Natural killer cell (primary cell): ENCODE data around the gene SERPINE2. TPM values are rescaled to one million over a fixed set of nuclear protein-coding genes. Genes with fewer than 3 reads are reported as not detected.
A peak's percentile ranks its signal among the peaks of the same experiment; 100 is the strongest.

Experiments used
- ATAC-seq, 3 donors: fragments of 150-1000 bp in 2 of 3; fragments of 200-7000 bp in 1 of 3; cut with Tn5 transposase; 1 replicate in 1 of 3; 2 replicates in 2 of 3; pipeline ENCODE4 v1.10.0; 2021; ENCODE audit warnings: mild to moderate bottlenecking in 2 of 3, moderate library complexity in 2 of 3
- DNase-seq, 2 donors: peaks; one replicate each; pipeline versions ENCODE4 v3.0.0 to v3.0.0-alpha.2; 2013 to 2021; ENCODE audit warnings: mixed read lengths in 1 of 2
- H3K27ac ChIP-seq: one replicate; pipeline ENCODE4 v1.5.1; 2013; ENCODE audit warnings: mild to moderate bottlenecking, low read length
- H3K27me3 ChIP-seq: one replicate; pipeline ENCODE4 v1.6.1; 2013; ENCODE audit warnings: low read length; ENCODE audit not compliant: control insufficient read depth, insufficient read depth
- H3K36me3 ChIP-seq: one replicate; pipeline ENCODE4 v1.6.1; 2013; ENCODE audit warnings: low read length; ENCODE audit not compliant: control insufficient read depth, insufficient read depth
- H3K4me1 ChIP-seq: one replicate; pipeline ENCODE4 v1.6.1; 2013; ENCODE audit warnings: low read length; ENCODE audit not compliant: control insufficient read depth, insufficient read depth
- H3K4me3 ChIP-seq: one replicate; pipeline ENCODE4 v1.5.1; 2013; ENCODE audit warnings: low read length
- H3K9me3 ChIP-seq: one replicate; pipeline ENCODE4 v1.6.1; 2013; ENCODE audit warnings: low read length; ENCODE audit not compliant: control insufficient read depth, insufficient read depth
- H3K27ac Mint-ChIP-seq, 2 donors: one replicate each; pipeline ENCODE4 v1.8.0; 2022; ENCODE audit warnings: mild to moderate bottlenecking in 2 of 2, mixed read lengths in 2 of 2, moderate library complexity in 1 of 2
- H3K27me3 Mint-ChIP-seq, 2 donors: one replicate each; pipeline ENCODE4 v1.8.0; 2022; ENCODE audit warnings: low read depth in 2 of 2, mixed read lengths in 2 of 2
- H3K36me3 Mint-ChIP-seq: one replicate; pipeline ENCODE4 v1.8.0; 2022; ENCODE audit warnings: mixed read lengths
- H3K4me1 Mint-ChIP-seq, 2 donors: one replicate each; pipeline ENCODE4 v1.8.0; 2022; ENCODE audit warnings: mixed read lengths in 2 of 2
- H3K4me3 Mint-ChIP-seq: one replicate; pipeline ENCODE4 v1.8.0; 2022; ENCODE audit warnings: mild to moderate bottlenecking, moderate library complexity, mixed read lengths
- H3K9me3 Mint-ChIP-seq, 2 donors: one replicate each; pipeline ENCODE4 v1.8.0; 2022; ENCODE audit warnings: mixed read lengths in 2 of 2
- WGBS: methylation state at CpG from one replicate; pipeline ENCODE4 v1.1.7; 2013; ENCODE audit warnings: missing lambda C conversion rate; ENCODE audit not compliant: insufficient coverage; 5-methylcytosine and 5-hydroxymethylcytosine counted together
- intact Hi-C: fragments of 100-400 bp; cut with micrococcal nuclease; formaldehyde crosslinking; loops from one replicate; pipeline ENCODE4 v1.14.2; 2022
- total RNA-seq, 4 donors: library from RNA; stranded (reverse); fragments of 120-200 nt in 1 of 4; gene quantifications; one replicate each; pipeline versions ENCODE4 v1.2.3 to v1.2.4, GENCODE V29; 2013 to 2022
- TF ChIP-seq, protein P1 (sequence below): fragments of 200-600 bp; IDR thresholded peaks from one replicate; pipeline ENCODE4 v1.8.0; 2022; ENCODE audit warnings: antibody characterized with exemption

The SERPINE2 gene, protein sequence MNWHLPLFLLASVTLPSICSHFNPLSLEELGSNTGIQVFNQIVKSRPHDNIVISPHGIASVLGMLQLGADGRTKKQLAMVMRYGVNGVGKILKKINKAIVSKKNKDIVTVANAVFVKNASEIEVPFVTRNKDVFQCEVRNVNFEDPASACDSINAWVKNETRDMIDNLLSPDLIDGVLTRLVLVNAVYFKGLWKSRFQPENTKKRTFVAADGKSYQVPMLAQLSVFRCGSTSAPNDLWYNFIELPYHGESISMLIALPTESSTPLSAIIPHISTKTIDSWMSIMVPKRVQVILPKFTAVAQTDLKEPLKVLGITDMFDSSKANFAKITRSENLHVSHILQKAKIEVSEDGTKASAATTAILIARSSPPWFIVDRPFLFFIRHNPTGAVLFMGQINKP
- total RNA-seq: 10 to 100 TPM in 1 of 3 donors, 1 to 10 TPM in 2; 3.5 to 14.6 (median 8.4) TPM
- 3.7 TPM for total RNA-seq (2013)

- Mint-ChIP-seq H3K27ac (peak within 1 kb of the TSS; percentile 22 to 71), H3K4me1 (peaks cover 21 to 28% of the 10 kb centered on the region in 2 donors), H3K27me3 (peaks cover 28 to 45% of the 10 kb centered on the region in 2 donors), H3K9me3 (no peaks in the 10 kb centered on the region), H3K36me3 (no peaks in the 10 kb centered on the region), H3K4me3 (peak within 1 kb of the TSS; percentile 95)
- intact Hi-C loops: no loop called here
- Histone ChIP-seq H3K9me3 (no peaks in the 10 kb centered on the region), H3K36me3 (no peaks in the 10 kb centered on the region), H3K4me3 (peak within 1 kb of the TSS; percentile 46), H3K4me1 (peaks cover 15% of the 10 kb centered on the region), H3K27me3 (peaks cover 6% of the 10 kb centered on the region), H3K27ac (no peak within 1 kb of the TSS)
- WGBS: under 1% methylated on average over 91 of the region's 91 CpGs
- TF ChIP-seq, protein P1, sequence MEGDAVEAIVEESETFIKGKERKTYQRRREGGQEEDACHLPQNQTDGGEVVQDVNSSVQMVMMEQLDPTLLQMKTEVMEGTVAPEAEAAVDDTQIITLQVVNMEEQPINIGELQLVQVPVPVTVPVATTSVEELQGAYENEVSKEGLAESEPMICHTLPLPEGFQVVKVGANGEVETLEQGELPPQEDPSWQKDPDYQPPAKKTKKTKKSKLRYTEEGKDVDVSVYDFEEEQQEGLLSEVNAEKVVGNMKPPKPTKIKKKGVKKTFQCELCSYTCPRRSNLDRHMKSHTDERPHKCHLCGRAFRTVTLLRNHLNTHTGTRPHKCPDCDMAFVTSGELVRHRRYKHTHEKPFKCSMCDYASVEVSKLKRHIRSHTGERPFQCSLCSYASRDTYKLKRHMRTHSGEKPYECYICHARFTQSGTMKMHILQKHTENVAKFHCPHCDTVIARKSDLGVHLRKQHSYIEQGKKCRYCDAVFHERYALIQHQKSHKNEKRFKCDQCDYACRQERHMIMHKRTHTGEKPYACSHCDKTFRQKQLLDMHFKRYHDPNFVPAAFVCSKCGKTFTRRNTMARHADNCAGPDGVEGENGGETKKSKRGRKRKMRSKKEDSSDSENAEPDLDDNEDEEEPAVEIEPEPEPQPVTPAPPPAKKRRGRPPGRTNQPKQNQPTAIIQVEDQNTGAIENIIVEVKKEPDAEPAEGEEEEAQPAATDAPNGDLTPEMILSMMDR: no peak
- peak; percentile 46 to 67 for DNase-seq
- peak; percentile 61 to 77 (median 63) for ATAC-seq
Measured at GRCh38 chr2:224039080-224039769, at the start of gene SERPINE2. Gene SERPINE2 (minus strand): TSS chr2:224039286. CDS start chr2:224001900, 37,386 bp downstream.

GRCh38 chr2:224086226-224086914, 47.3 kb upstream of the SERPINE2 start:
- no peaks in the 10 kb centered on the region for H3K4me1 ChIP-seq
- TF ChIP-seq, protein P1: no peak
- H3K27ac Mint-ChIP-seq: no peak overlapping the region
- H3K9me3 Mint-ChIP-seq: no peaks in the 10 kb centered on the region
- H3K27ac ChIP-seq: no peak overlapping the region
- no peaks in the 10 kb centered on the region for H3K4me1 Mint-ChIP-seq
- no peak overlapping the region for H3K4me3 ChIP-seq
- no peaks in the 10 kb centered on the region for H3K9me3 ChIP-seq
- DNase-seq (no peak), ATAC-seq (no peak)
- WGBS: 100% methylated on average over 1 of the region's 3 CpGs
- intact Hi-C loops: no loop called here
- H3K36me3 ChIP-seq: no peaks in the 10 kb centered on the region
- no peaks in the 10 kb centered on the region for H3K36me3 Mint-ChIP-seq
- H3K27me3 ChIP-seq: no peaks in the 10 kb centered on the region
- H3K4me3 Mint-ChIP-seq: no peak overlapping the region
- H3K27me3 Mint-ChIP-seq: peaks cover 7 to 17% of the 10 kb centered on the region in 2 donors

DNA sequence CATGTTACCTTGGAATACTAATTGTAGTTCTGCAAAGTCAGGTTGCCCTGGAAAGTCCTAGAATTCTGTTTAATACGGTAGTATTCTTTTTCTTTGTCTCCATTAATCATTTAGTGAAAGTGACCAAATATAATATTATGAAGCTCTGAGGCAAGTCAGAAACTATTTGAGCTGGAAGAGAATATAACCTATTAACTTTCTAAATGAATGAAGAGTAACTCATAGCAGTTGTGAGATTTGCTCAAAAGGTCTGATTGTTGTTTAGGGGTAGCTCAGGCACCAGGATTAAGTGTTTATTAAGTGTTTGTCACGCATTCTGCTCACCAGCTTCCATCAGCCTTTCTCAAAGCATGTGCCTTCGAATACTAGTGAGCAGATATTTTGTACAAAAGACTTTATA, 46.7 kb upstream of the SERPINE2 start:
- ATAC-seq (no peak), DNase-seq (no peak)
- Histone ChIP-seq H3K9me3 (no peaks in the 10 kb centered on the region), H3K36me3 (no peaks in the 10 kb centered on the region), H3K27me3 (no peaks in the 10 kb centered on the region), H3K4me1 (no peaks in the 10 kb centered on the region), H3K4me3 (no peak overlapping the region), H3K27ac (no peak overlapping the region)
- intact Hi-C loops: no loop called here
- TF ChIP-seq, protein P1: no peak
- Mint-ChIP-seq H3K9me3 (no peaks in the 10 kb centered on the region), H3K27me3 (peaks cover 7 to 18% of the 10 kb centered on the region in 2 donors), H3K27ac (no peak overlapping the region), H3K4me3 (no peak overlapping the region), H3K4me1 (no peaks in the 10 kb centered on the region), H3K36me3 (no peaks in the 10 kb centered on the region)
- WGBS: 86% methylated on average over 1 of the region's 3 CpGs
